ENCODE measurements around the gene PIGK. TPM values are rescaled to one million over a fixed set of nuclear protein-coding genes. Genes with fewer than 3 reads are reported as not detected.

PIGK gene
- total RNA-seq, 5 donors from 2014 or later (not counting 1 experiment from before 2014, with no cell fraction given), result 17.9 to 23.9 (median 21.2) TPM

- no peaks in the 10 kb centered on the region for H3K27me3 ChIP-seq (replicated peaks in 1 of 2; ENCODE audit: control insufficient read depth in 2 of 2, extremely low read depth in 1 of 2, insufficient read depth in 2 of 2, low read length in 1 of 2)
- ATAC-seq (replicated peaks in 1 of 4), result no peak
- no peak overlapping the region for H3K27ac ChIP-seq (ENCODE audit: low read length)
- Mint-ChIP-seq H3K27ac (no peak overlapping the region), H3K9me3 (no peaks in the 10 kb centered on the region), H3K4me1 (no peaks in the 10 kb centered on the region), H3K4me3 (no peak overlapping the region), H3K27me3 (no peaks in the 10 kb centered on the region), H3K36me3 (peaks cover 33% of the 10 kb centered on the region)
- CTCF ChIA-PET, result interaction anchor here in 1 of 2 donors (0.6 kb wide), 1 partner anchor 1100 kb away, joined by 3 read pairs; no protein-coding TSS in a partner anchor
- WGBS (ENCODE audit: insufficient coverage), result no CpG with 5 or more reads among the region's 2 CpGs
- DNase-seq, result no peak
- POLR2A ChIA-PET, result no interaction called here
- no peak overlapping the region for H3K4me3 ChIP-seq (ENCODE audit: control insufficient read depth in 1 of 2, extremely low read depth in 1 of 2, low read length in 1 of 2)
- no peaks in the 10 kb centered on the region for H3K9me3 ChIP-seq
- H3K4me1 ChIP-seq (ENCODE audit: control insufficient read depth in 1 of 2, extremely low read depth in 1 of 2, insufficient read depth in 2 of 2, low read length in 2 of 2), result no peaks in the 10 kb centered on the region
- H3K36me3 ChIP-seq (ENCODE audit: control insufficient read depth in 2 of 2, extremely low read depth in 1 of 2, insufficient read depth in 1 of 2, low read length in 1 of 2), result peaks cover 0 to 2% of the 10 kb centered on the region in 2 donors
Measured at GRCh38 chr1:77089756-77090155, 129.5 kb downstream of the PIGK start.

GRCh38 chr1:77085109-77085508, 134.1 kb downstream of the PIGK start:
- CTCF ChIA-PET, result no interaction called here
- peaks cover 0 to 2% of the 10 kb centered on the region in 2 donors for H3K36me3 ChIP-seq (ENCODE audit: control insufficient read depth in 2 of 2, extremely low read depth in 1 of 2, insufficient read depth in 1 of 2, low read length in 1 of 2)
- Mint-ChIP-seq H3K36me3 (peaks cover 14% of the 10 kb centered on the region), H3K9me3 (no peaks in the 10 kb centered on the region), H3K4me3 (no peak overlapping the region), H3K27ac (no peak overlapping the region), H3K27me3 (no peaks in the 10 kb centered on the region), H3K4me1 (no peaks in the 10 kb centered on the region)
- no peaks in the 10 kb centered on the region for H3K9me3 ChIP-seq
- DNase-seq (no peak), ATAC-seq (replicated peaks in 1 of 4) (no peak)
- no peak overlapping the region for H3K4me3 ChIP-seq (ENCODE audit: control insufficient read depth in 1 of 2, extremely low read depth in 1 of 2, low read length in 1 of 2)
- POLR2A ChIA-PET, result no interaction called here
- no peaks in the 10 kb centered on the region for H3K27me3 ChIP-seq (replicated peaks in 1 of 2; ENCODE audit: control insufficient read depth in 2 of 2, extremely low read depth in 1 of 2, insufficient read depth in 2 of 2, low read length in 1 of 2)
- WGBS (ENCODE audit: insufficient coverage), result no CpG with 5 or more reads among the region's 1 CpG
- H3K4me1 ChIP-seq (ENCODE audit: control insufficient read depth in 1 of 2, extremely low read depth in 1 of 2, insufficient read depth in 2 of 2, low read length in 2 of 2), result no peaks in the 10 kb centered on the region
- no peak overlapping the region for H3K27ac ChIP-seq (ENCODE audit: low read length)

GRCh38 chr1:77084457-77084856, 134.8 kb downstream of the PIGK start:
- Mint-ChIP-seq H3K9me3 (no peaks in the 10 kb centered on the region), H3K36me3 (peaks cover 14% of the 10 kb centered on the region), H3K27me3 (no peaks in the 10 kb centered on the region), H3K4me1 (no peaks in the 10 kb centered on the region), H3K27ac (no peak overlapping the region), H3K4me3 (no peak overlapping the region)
- 92% methylated on average over 2 of the region's 2 CpGs for WGBS (ENCODE audit: insufficient coverage)
- ATAC-seq (replicated peaks in 1 of 4) (no peak), DNase-seq (no peak)
- POLR2A ChIA-PET, result no interaction called here
- Histone ChIP-seq H3K4me3 (ENCODE audit: control insufficient read depth in 1 of 2, extremely low read depth in 1 of 2, low read length in 1 of 2) (no peak overlapping the region), H3K27me3 (replicated peaks in 1 of 2; ENCODE audit: control insufficient read depth in 2 of 2, extremely low read depth in 1 of 2, insufficient read depth in 2 of 2, low read length in 1 of 2) (no peaks in the 10 kb centered on the region), H3K27ac (ENCODE audit: low read length) (no peak overlapping the region), H3K9me3 (no peaks in the 10 kb centered on the region), H3K4me1 (ENCODE audit: control insufficient read depth in 1 of 2, extremely low read depth in 1 of 2, insufficient read depth in 2 of 2, low read length in 2 of 2) (no peaks in the 10 kb centered on the region), H3K36me3 (ENCODE audit: control insufficient read depth in 2 of 2, extremely low read depth in 1 of 2, insufficient read depth in 1 of 2, low read length in 1 of 2) (no peaks in the 10 kb centered on the region)
- CTCF ChIA-PET, result no interaction called here

DNA sequence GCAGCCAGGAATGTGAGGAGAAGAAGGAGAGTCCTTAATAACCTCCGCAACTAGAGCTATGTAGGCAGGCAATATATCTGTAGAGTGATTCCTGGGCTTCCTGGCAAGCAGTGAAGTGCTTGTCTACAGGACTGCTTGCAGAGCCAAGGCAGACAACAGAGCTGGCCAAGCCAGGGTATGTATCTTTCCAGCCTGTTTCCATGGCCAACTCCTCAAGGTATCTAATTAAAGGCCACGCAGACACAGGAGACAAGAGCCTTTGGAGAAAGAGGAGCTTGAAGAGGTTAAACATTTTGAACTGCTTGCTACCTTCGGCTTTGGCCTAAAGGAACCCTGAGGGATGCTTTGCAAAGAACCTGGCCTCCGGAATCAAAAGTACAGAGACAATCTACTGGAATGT, 137.4 kb downstream of the PIGK start:
- no peaks in the 10 kb centered on the region for H3K4me1 ChIP-seq (ENCODE audit: control insufficient read depth in 1 of 2, extremely low read depth in 1 of 2, insufficient read depth in 2 of 2, low read length in 2 of 2)
- ChIA-PET POLR2A (interaction anchor here in 1 of 2 donors (0.5 kb wide), 1 partner anchor 592 kb away, joined by 5 read pairs; no protein-coding TSS in a partner anchor), CTCF (no interaction called here)
- WGBS (ENCODE audit: insufficient coverage), result 67% methylated on average over 2 of the region's 4 CpGs
- no peaks in the 10 kb centered on the region for H3K27me3 ChIP-seq (replicated peaks in 1 of 2; ENCODE audit: control insufficient read depth in 2 of 2, extremely low read depth in 1 of 2, insufficient read depth in 2 of 2, low read length in 1 of 2)
- no peak overlapping the region for H3K4me3 ChIP-seq (ENCODE audit: control insufficient read depth in 1 of 2, extremely low read depth in 1 of 2, low read length in 1 of 2)
- ATAC-seq (replicated peaks in 1 of 4) (no peak), DNase-seq (no peak)
- no peak overlapping the region for H3K4me3 Mint-ChIP-seq
- peaks cover 10% of the 10 kb centered on the region for H3K36me3 Mint-ChIP-seq
- peaks cover 2% of the 10 kb centered on the region in 2 donors for H3K27me3 Mint-ChIP-seq
- no peak overlapping the region for H3K27ac ChIP-seq (ENCODE audit: low read length)
- no peaks in the 10 kb centered on the region for H3K36me3 ChIP-seq (ENCODE audit: control insufficient read depth in 2 of 2, extremely low read depth in 1 of 2, insufficient read depth in 1 of 2, low read length in 1 of 2)
- H3K27ac Mint-ChIP-seq, result no peak overlapping the region
- H3K4me1 Mint-ChIP-seq, result no peaks in the 10 kb centered on the region
- no peaks in the 10 kb centered on the region for H3K9me3 Mint-ChIP-seq
- no peaks in the 10 kb centered on the region for H3K9me3 ChIP-seq

- no peaks in the 10 kb centered on the region for H3K9me3 ChIP-seq
- no peaks in the 10 kb centered on the region for H3K27me3 ChIP-seq (replicated peaks in 1 of 2; ENCODE audit: control insufficient read depth in 2 of 2, extremely low read depth in 1 of 2, insufficient read depth in 2 of 2, low read length in 1 of 2)
- Mint-ChIP-seq H3K36me3 (no peaks in the 10 kb centered on the region), H3K27me3 (peaks cover 6 to 10% of the 10 kb centered on the region in 2 donors), H3K4me3 (no peak overlapping the region), H3K4me1 (no peaks in the 10 kb centered on the region), H3K27ac (no peak overlapping the region), H3K9me3 (no peaks in the 10 kb centered on the region)
- H3K27ac ChIP-seq (ENCODE audit: low read length), result no peak overlapping the region
- DNase-seq (no peak), ATAC-seq (replicated peaks in 1 of 4) (no peak)
- ChIA-PET POLR2A (no interaction called here), CTCF (no interaction called here)
- H3K4me3 ChIP-seq (ENCODE audit: control insufficient read depth in 1 of 2, extremely low read depth in 1 of 2, low read length in 1 of 2), result no peak overlapping the region
- H3K36me3 ChIP-seq (ENCODE audit: control insufficient read depth in 2 of 2, extremely low read depth in 1 of 2, insufficient read depth in 1 of 2, low read length in 1 of 2), result no peaks in the 10 kb centered on the region
- no peaks in the 10 kb centered on the region for H3K4me1 ChIP-seq (ENCODE audit: control insufficient read depth in 1 of 2, extremely low read depth in 1 of 2, insufficient read depth in 2 of 2, low read length in 2 of 2)
- WGBS (ENCODE audit: insufficient coverage), result 20% methylated on average over 1 of the region's 2 CpGs
Measured at GRCh38 chr1:77076759-77077158, 142.5 kb downstream of the PIGK start.

DNA sequence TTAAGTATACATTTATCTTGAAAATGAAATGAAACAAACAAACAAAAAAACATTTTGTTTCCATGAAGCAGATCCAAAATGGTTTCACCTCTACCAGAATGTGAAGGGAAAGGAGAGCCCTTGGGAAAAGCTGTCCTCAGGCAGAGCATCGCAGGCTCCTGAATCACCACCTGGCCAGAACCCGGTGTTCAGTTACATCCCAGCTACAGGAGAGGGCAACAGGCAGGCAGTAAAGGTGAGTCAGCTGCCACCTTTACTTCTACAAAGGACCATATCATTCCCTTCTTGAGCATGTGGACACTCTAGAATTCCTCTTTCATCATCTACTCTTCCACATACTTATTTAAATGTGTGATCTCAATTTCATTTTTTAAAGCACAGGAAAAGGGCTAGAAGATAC, 151.2 kb downstream of the PIGK start:
- no peaks in the 10 kb centered on the region for H3K4me1 Mint-ChIP-seq
- CTCF ChIA-PET, result no interaction called here
- WGBS (ENCODE audit: insufficient coverage), result 100% methylated on average over 2 of the region's 2 CpGs

More for the DNA sequence above, 151.2 kb downstream of the PIGK start:
- Histone ChIP-seq H3K4me1 (ENCODE audit: control insufficient read depth in 1 of 2, extremely low read depth in 1 of 2, insufficient read depth in 2 of 2, low read length in 2 of 2) (no peaks in the 10 kb centered on the region), H3K4me3 (ENCODE audit: control insufficient read depth in 1 of 2, extremely low read depth in 1 of 2, low read length in 1 of 2) (no peak overlapping the region), H3K27ac (ENCODE audit: low read length) (no peak overlapping the region), H3K9me3 (no peaks in the 10 kb centered on the region), H3K36me3 (ENCODE audit: control insufficient read depth in 2 of 2, extremely low read depth in 1 of 2, insufficient read depth in 1 of 2, low read length in 1 of 2) (no peaks in the 10 kb centered on the region), H3K27me3 (replicated peaks in 1 of 2; ENCODE audit: control insufficient read depth in 2 of 2, extremely low read depth in 1 of 2, insufficient read depth in 2 of 2, low read length in 1 of 2) (no peaks in the 10 kb centered on the region)
- Mint-ChIP-seq H3K27ac (no peak overlapping the region), H3K4me3 (no peak overlapping the region), H3K9me3 (peaks cover 0 to 4% (median 0%) of the 10 kb centered on the region in 3 donors), H3K36me3 (no peaks in the 10 kb centered on the region), H3K27me3 (no peaks in the 10 kb centered on the region)
- no peak for DNase-seq
- no peak for ATAC-seq (replicated peaks in 1 of 4)
- POLR2A ChIA-PET, result no interaction called here

All from T-cell (primary cell).